Activated naive CD4-positive, alpha-beta T cell treated with anti-CD3 and anti-CD28 coated beads for 36 hours (primary cell): ENCODE results near the gene PRKCE. TPM values are rescaled to one million over a fixed set of nuclear protein-coding genes. Genes with fewer than 3 reads are reported as not detected.

Experiments used
- CTCF ChIA-PET: fragments of 350-600 bp; sonication (Branson Sonifier 250); formaldehyde crosslinking; loops from one replicate; lab custom pipeline; 2021; ENCODE audit warnings: antibody characterized with exemption; lab: Charles Lee
- DNase-seq: peaks from one replicate; pipeline ENCODE4 v3.0.0-alpha.2; 2020
- H3K27ac Mint-ChIP-seq: one replicate; pipeline ENCODE4 v1.8.0; 2021; ENCODE audit warnings: mild to moderate bottlenecking, mixed read lengths
- H3K27me3 Mint-ChIP-seq: one replicate; pipeline ENCODE4 v1.8.0; 2021; ENCODE audit warnings: low read depth, mixed read lengths
- H3K36me3 Mint-ChIP-seq: one replicate; pipeline ENCODE4 v1.8.0; 2021; ENCODE audit warnings: low read depth, mixed read lengths
- H3K4me1 Mint-ChIP-seq: one replicate; pipeline ENCODE4 v1.8.0; 2021; ENCODE audit warnings: low read depth, mixed read lengths
- H3K4me3 Mint-ChIP-seq: one replicate; pipeline ENCODE4 v1.8.0; 2021; ENCODE audit warnings: mild to moderate bottlenecking, moderate library complexity, mixed read lengths
- H3K9me3 Mint-ChIP-seq: one replicate; pipeline ENCODE4 v1.8.0; 2021; ENCODE audit warnings: mixed read lengths
- intact Hi-C: fragments of 100-400 bp; cut with micrococcal nuclease; formaldehyde crosslinking; loops from one replicate; pipeline ENCODE4 v1.15.1; 2023
- total RNA-seq, 2 experiments: library from RNA; stranded (reverse); gene quantifications; one replicate each; pipeline ENCODE4 v1.2.3, GENCODE V29; 2021

Gene PRKCE
- total RNA-seq, 2 experiments from 2014 or later: 9.4 to 10.6 TPM

- intact Hi-C loops: no loop called here
- Mint-ChIP-seq H3K27me3 (no peaks in the 10 kb centered on the region), H3K27ac (no peak overlapping the region), H3K4me1 (peaks cover 8% of the 10 kb centered on the region), H3K9me3 (no peaks in the 10 kb centered on the region), H3K4me3 (no peak overlapping the region), H3K36me3 (no peaks in the 10 kb centered on the region)
- CTCF ChIA-PET: no interaction called here
- DNase-seq: peak; percentile 9
Observed at GRCh38 chr2:45786030-45786835, 134.8 kb downstream of the PRKCE start.

- Mint-ChIP-seq H3K9me3 (no peaks in the 10 kb centered on the region), H3K4me3 (no peak overlapping the region), H3K27me3 (no peaks in the 10 kb centered on the region), H3K4me1 (peaks cover 8% of the 10 kb centered on the region), H3K36me3 (no peaks in the 10 kb centered on the region), H3K27ac (no peak overlapping the region)
- CTCF ChIA-PET: interaction anchor here (1.0 kb wide), 1 partner anchor 8 kb away, joined by 4 read pairs; no protein-coding TSS in a partner anchor
- intact Hi-C loops: no loop called here
- no peak for DNase-seq
Observed at GRCh38 chr2:45786836-45787357, 135.4 kb downstream of the PRKCE start.

- Mint-ChIP-seq H3K27ac (no peak overlapping the region), H3K27me3 (no peaks in the 10 kb centered on the region), H3K4me3 (no peak overlapping the region), H3K4me1 (peaks cover 8% of the 10 kb centered on the region), H3K9me3 (no peaks in the 10 kb centered on the region), H3K36me3 (no peaks in the 10 kb centered on the region)
- intact Hi-C loops: no loop called here
- DNase-seq: no peak
- CTCF ChIA-PET: interaction anchor here (4.4 kb wide), 1 partner anchor 9 kb away, joined by 25 read pairs; no protein-coding TSS in a partner anchor
Observed at GRCh38 chr2:45788401-45788800, 136.9 kb downstream of the PRKCE start.

- CTCF ChIA-PET: interaction anchor here (0.6 to 4.4 kb wide), 4 partner anchors 10 to 147 kb away, joined by 3 to 25 read pairs (median 4); no protein-coding TSS in a partner anchor
- Mint-ChIP-seq H3K4me1 (peaks cover 8% of the 10 kb centered on the region), H3K27ac (no peak overlapping the region), H3K4me3 (no peak overlapping the region), H3K36me3 (no peaks in the 10 kb centered on the region), H3K27me3 (no peaks in the 10 kb centered on the region), H3K9me3 (no peaks in the 10 kb centered on the region)
- intact Hi-C loops: no loop called here
- DNase-seq: no peak
Observed at GRCh38 chr2:45789317-45789716, 137.8 kb downstream of the PRKCE start.

- CTCF ChIA-PET: interaction anchor here (0.6 to 4.4 kb wide), 4 partner anchors 11 to 146 kb away, joined by 3 to 25 read pairs (median 4); no protein-coding TSS in a partner anchor
- Mint-ChIP-seq H3K36me3 (no peaks in the 10 kb centered on the region), H3K27ac (no peak overlapping the region), H3K4me3 (no peak overlapping the region), H3K4me1 (peaks cover 8% of the 10 kb centered on the region), H3K27me3 (no peaks in the 10 kb centered on the region), H3K9me3 (no peaks in the 10 kb centered on the region)
- intact Hi-C loops: no loop called here
- DNase-seq: no peak
Observed at GRCh38 chr2:45789961-45790723, 138.7 kb downstream of the PRKCE start.

GRCh38 chr2:45793305-45793962, 142.0 kb downstream of the PRKCE start:
- intact Hi-C loops: no loop called here
- Mint-ChIP-seq H3K9me3 (no peaks in the 10 kb centered on the region), H3K36me3 (no peaks in the 10 kb centered on the region), H3K4me1 (no peaks in the 10 kb centered on the region), H3K27ac (no peak overlapping the region), H3K4me3 (no peak overlapping the region), H3K27me3 (no peaks in the 10 kb centered on the region)
- CTCF ChIA-PET: interaction anchor here (1.2 kb wide), 1 partner anchor 15 kb away, joined by 5 read pairs; no protein-coding TSS in a partner anchor
- DNase-seq: no peak

- H3K36me3 Mint-ChIP-seq: no peaks in the 10 kb centered on the region
- CTCF ChIA-PET: interaction anchor here (1.2 kb wide), 1 partner anchor 16 kb away, joined by 5 read pairs; no protein-coding TSS in a partner anchor
- H3K27me3 Mint-ChIP-seq: no peaks in the 10 kb centered on the region
- no peak for DNase-seq
- H3K4me1 Mint-ChIP-seq: no peaks in the 10 kb centered on the region
- no peaks in the 10 kb centered on the region for H3K9me3 Mint-ChIP-seq
- no peak overlapping the region for H3K4me3 Mint-ChIP-seq
- H3K27ac Mint-ChIP-seq: no peak overlapping the region
- intact Hi-C loops: no loop called here
Observed at GRCh38 chr2:45794134-45794617, 142.7 kb downstream of the PRKCE start.

- H3K9me3 Mint-ChIP-seq: no peaks in the 10 kb centered on the region
- no peak for DNase-seq
- intact Hi-C loops: no loop called here
Observed at GRCh38 chr2:45796500-45796899, 145.0 kb downstream of the PRKCE start.

GRCh38 chr2:45797451-45798230, 146.2 kb downstream of the PRKCE start:
- CTCF ChIA-PET: interaction anchor here (1.3 to 2.6 kb wide), 2 partner anchors 19 kb away, joined by 10 read pairs; no protein-coding TSS in a partner anchor
- H3K27ac Mint-ChIP-seq: no peak overlapping the region
- intact Hi-C loops: no loop called here
- H3K4me3 Mint-ChIP-seq: no peak overlapping the region
- H3K36me3 Mint-ChIP-seq: no peaks in the 10 kb centered on the region
- no peak for DNase-seq
- no peaks in the 10 kb centered on the region for H3K9me3 Mint-ChIP-seq
- H3K4me1 Mint-ChIP-seq: no peaks in the 10 kb centered on the region
- no peaks in the 10 kb centered on the region for H3K27me3 Mint-ChIP-seq

More at GRCh38 chr2:45796500-45796899, 145.0 kb downstream of the PRKCE start:
- CTCF ChIA-PET: interaction anchor here (2.6 kb wide), 1 partner anchor 18 kb away, joined by 10 read pairs; no protein-coding TSS in a partner anchor
- Mint-ChIP-seq H3K27me3 (no peaks in the 10 kb centered on the region), H3K36me3 (no peaks in the 10 kb centered on the region), H3K4me3 (no peak overlapping the region), H3K4me1 (no peaks in the 10 kb centered on the region), H3K27ac (no peak overlapping the region)

GRCh38 chr2:45799679-45800381, 148.4 kb downstream of the PRKCE start:
- no peak overlapping the region for H3K4me3 Mint-ChIP-seq
- intact Hi-C loops: no loop called here
- DNase-seq: no peak
- no peaks in the 10 kb centered on the region for H3K4me1 Mint-ChIP-seq
- no peaks in the 10 kb centered on the region for H3K27me3 Mint-ChIP-seq
- H3K9me3 Mint-ChIP-seq: no peaks in the 10 kb centered on the region
- H3K36me3 Mint-ChIP-seq: no peaks in the 10 kb centered on the region
- no peak overlapping the region for H3K27ac Mint-ChIP-seq
- CTCF ChIA-PET: no interaction called here
